H1 (cell line): ENCODE measurements around the gene MACF1. TPM values are rescaled to one million over a fixed set of nuclear protein-coding genes. Genes with fewer than 3 reads are reported as not detected.

Experiments
- CTCF ChIA-PET: fragments of 300-600 bp; sonication (Branson Sonifier 250); formaldehyde crosslinking; loops from one replicate; lab custom pipeline; 2021; ENCODE audit not compliant: partially characterized antibody; lab: Charles Lee
- POLR2A ChIA-PET: fragments of 300-600 bp; sonication (Branson Sonifier 250); formaldehyde crosslinking; loops from one replicate; lab custom pipeline; 2021; ENCODE audit warnings: inconsistent platforms; ENCODE audit not compliant: partially characterized antibody; lab: Charles Lee
- DNase-seq, 2 experiments: peaks; one replicate each; pipeline versions ENCODE4 v3.0.0 to v3.0.0-alpha.2; 2010 to 2022; ENCODE audit warnings: low spot score in 2 of 2, low read depth in 1 of 2, mixed read lengths in 1 of 2
- FAIRE-seq: peaks from 2 replicates; lab custom pipeline; 2011; peaks lifted over from hg19 to GRCh38; lab: Jason Lieb, UNC
- H2AFZ ChIP-seq: 2 replicates; pipeline ENCODE4 v1.8.1; 2012; ENCODE audit warnings: low read length, inconsistent platforms
- H2AK5ac ChIP-seq: 2 replicates; pipeline ENCODE4 v1.6.1; 2013; ENCODE audit warnings: low read depth, low read length
- H2BK120ac ChIP-seq: replicated peaks from 2 replicates; pipeline ENCODE3; 2013; ENCODE audit warnings: low read depth, low read length, inconsistent platforms
- H2BK12ac ChIP-seq: 2 replicates; pipeline ENCODE4 v1.6.1; 2013; ENCODE audit warnings: low read depth, low read length
- H2BK15ac ChIP-seq: 2 replicates; pipeline ENCODE4 v1.6.1; 2013; ENCODE audit warnings: low read length
- H2BK20ac ChIP-seq: 2 replicates; pipeline ENCODE4 v1.6.1; 2013; ENCODE audit warnings: low read length
- H2BK5ac ChIP-seq: 2 replicates; pipeline ENCODE4 v1.6.1; 2013; ENCODE audit warnings: low read depth, low read length
- H3K14ac ChIP-seq: 2 replicates; pipeline ENCODE4 v1.6.1; 2013; ENCODE audit warnings: inconsistent platforms; ENCODE audit not compliant: insufficient read length
- H3K18ac ChIP-seq: 2 replicates; pipeline ENCODE4 v1.6.1; 2013; ENCODE audit warnings: low read length; ENCODE audit errors: extremely low read depth
- H3K23ac ChIP-seq: 2 replicates; pipeline ENCODE4 v1.6.1; 2013; ENCODE audit warnings: inconsistent platforms; ENCODE audit not compliant: insufficient read length
- H3K23me2 ChIP-seq: 2 replicates; pipeline ENCODE4 v1.6.1; 2013; ENCODE audit warnings: low read depth, low read length
- H3K27ac ChIP-seq: 2 replicates; pipeline ENCODE4 v1.6.1; 2011; ENCODE audit warnings: low read depth, low read length, inconsistent platforms
- H3K27me3 ChIP-seq, 4 experiments: replicated peaks in 1 of 4; 1 replicate in 1 of 4; 2 replicates in 3 of 4; pipeline versions ENCODE4 v1.6.1 to v1.8.1; 2011 to 2013; ENCODE audit warnings: low read length in 3 of 4, mild to moderate bottlenecking in 3 of 4, inconsistent platforms in 2 of 4, mixed read lengths in 2 of 4, moderate library complexity in 1 of 4; ENCODE audit not compliant: control insufficient read depth in 3 of 4, insufficient read depth in 3 of 4; ENCODE audit errors: extremely low read depth in 1 of 4
- H3K36me3 ChIP-seq, 4 experiments: 2 replicates each; pipeline versions ENCODE4 v1.6.1 to v1.8.1; 2011 to 2013; ENCODE audit warnings: mild to moderate bottlenecking in 4 of 4, low read length in 3 of 4, moderate library complexity in 2 of 4, control low read depth in 1 of 4, inconsistent platforms in 1 of 4; ENCODE audit not compliant: insufficient read depth in 4 of 4, control insufficient read depth in 2 of 4
- H3K4ac ChIP-seq: replicated peaks from 2 replicates; pipeline ENCODE3; 2013; ENCODE audit warnings: low read length, low read depth, mixed read lengths, inconsistent platforms; ENCODE audit not compliant: insufficient read length
- H3K4me1 ChIP-seq, 4 experiments: replicated peaks in 1 of 4; 1 replicate in 1 of 4; 2 replicates in 3 of 4; pipeline versions ENCODE4 v1.6.1 to v1.8.1; 2011 to 2013; ENCODE audit warnings: low read length in 3 of 4, inconsistent platforms in 2 of 4, mixed read lengths in 1 of 4; ENCODE audit not compliant: insufficient read depth in 4 of 4, control insufficient read depth in 3 of 4
- H3K4me2 ChIP-seq, 2 experiments: 2 replicates each; pipeline versions ENCODE4 v1.6.1 to v1.8.1; 2011 to 2013; ENCODE audit warnings: low read depth in 2 of 2, low read length in 2 of 2, control low read depth in 1 of 2, inconsistent platforms in 1 of 2, mild to moderate bottlenecking in 1 of 2; ENCODE audit not compliant: insufficient read depth in 1 of 2
- H3K4me3 ChIP-seq, 4 experiments: fragments of 200-600, 300-600 bp in 1 of 4; sonication (generic), shearing (Covaris generic), sonication (Bioruptor Twin) in 1 of 4; 2 replicates each; pipeline versions ENCODE4 v1.5.1 to v1.8.1; 2011 to 2016; ENCODE audit warnings: low read length in 4 of 4, low read depth in 3 of 4, control low read depth in 2 of 4, inconsistent platforms in 2 of 4, mild to moderate bottlenecking in 2 of 4, mixed read lengths in 1 of 4, moderate library complexity in 1 of 4; ENCODE audit not compliant: insufficient read depth in 2 of 4; ENCODE audit errors: extremely low read depth in 1 of 4
- H3K56ac ChIP-seq: replicated peaks from 2 replicates; pipeline ENCODE3; 2013; ENCODE audit warnings: low read depth, mild to moderate bottlenecking, mixed read lengths, low read length, inconsistent platforms; ENCODE audit not compliant: insufficient read length
- H3K79me1 ChIP-seq: 2 replicates; pipeline ENCODE4 v1.6.1; 2013; ENCODE audit warnings: low read depth, low read length, control low read depth
- H3K79me2 ChIP-seq, 2 experiments: 2 replicates each; pipeline versions ENCODE4 v1.6.1 to v1.8.1; 2012 to 2013; ENCODE audit warnings: low read length in 2 of 2, mild to moderate bottlenecking in 2 of 2, inconsistent platforms in 1 of 2; ENCODE audit not compliant: insufficient read depth in 2 of 2, control insufficient read depth in 1 of 2
- H3K9ac ChIP-seq, 4 experiments: replicated peaks in 1 of 4; 1 replicate in 1 of 4; 2 replicates in 3 of 4; pipeline versions ENCODE4 v1.6.1 to v1.8.1; 2011 to 2013; ENCODE audit warnings: low read depth in 3 of 4, low read length in 3 of 4, control low read depth in 2 of 4, mild to moderate bottlenecking in 2 of 4, moderate library complexity in 2 of 4, inconsistent platforms in 1 of 4; ENCODE audit errors: extremely low read depth in 1 of 4
- H3K9me3 ChIP-seq, 2 experiments: 2 replicates each; pipeline versions ENCODE4 v1.6.1 to v1.8.1; 2012 to 2013; ENCODE audit warnings: mild to moderate bottlenecking in 2 of 2, moderate library complexity in 2 of 2, control low read depth in 1 of 2, inconsistent platforms in 1 of 2, low read depth in 1 of 2, low read length in 1 of 2, mixed read lengths in 1 of 2; ENCODE audit not compliant: insufficient read depth in 2 of 2
- H4K20me1 ChIP-seq, 2 experiments: replicated peaks in 1 of 2; 2 replicates each; pipeline versions ENCODE3 to v1.8.1; 2011 to 2013; ENCODE audit warnings: inconsistent platforms in 2 of 2, low read length in 2 of 2, mild to moderate bottlenecking in 1 of 2; ENCODE audit not compliant: insufficient read depth in 2 of 2, control insufficient read depth in 1 of 2
- H4K5ac ChIP-seq: 2 replicates; pipeline ENCODE4 v1.6.1; 2013; ENCODE audit warnings: low read length, low read depth, mixed read lengths, inconsistent platforms; ENCODE audit not compliant: insufficient read length
- H4K8ac ChIP-seq: 2 replicates; pipeline ENCODE4 v1.8.0; 2013; ENCODE audit warnings: mild to moderate bottlenecking, moderate library complexity, low read length, inconsistent platforms; ENCODE audit not compliant: insufficient read depth; ENCODE audit errors: extremely low read depth
- H4K91ac ChIP-seq: replicated peaks from 2 replicates; pipeline ENCODE3; 2013; ENCODE audit warnings: low read length, mixed read lengths, inconsistent platforms; ENCODE audit not compliant: insufficient read length
- CEBPB ChIP-seq: IDR thresholded peaks from 2 replicates; pipeline ENCODE4 v1.6.1; 2012; ENCODE audit warnings: low read depth, low read length
- CHD1 ChIP-seq: IDR thresholded peaks from 2 replicates; pipeline ENCODE4 v1.6.1; 2012; ENCODE audit warnings: low read depth, low read length, improper control_type of control experiment
- CHD2 ChIP-seq: IDR thresholded peaks from 2 replicates; pipeline ENCODE4 v1.6.1; 2012; ENCODE audit warnings: low read length, improper control_type of control experiment
- HDAC2 ChIP-seq, 2 experiments: fragments of 300-600 bp in 1 of 2; sonication (generic) in 1 of 2; IDR thresholded peaks; 2 replicates each; pipeline ENCODE4 v1.6.1; 2011 to 2012; ENCODE audit warnings: low read depth in 2 of 2, low read length in 2 of 2, mild to moderate bottlenecking in 2 of 2, moderate library complexity in 2 of 2, borderline replicate concordance in 1 of 2, inconsistent platforms in 1 of 2
- MAFK ChIP-seq: IDR thresholded peaks from 2 replicates; pipeline ENCODE4 v1.6.1; 2012; ENCODE audit warnings: low read depth, mild to moderate bottlenecking, improper control_type of control experiment, low read length
- POLR2A ChIP-seq, 2 experiments: IDR thresholded peaks; 1 replicate in 1 of 2; 2 replicates in 1 of 2; pipeline ENCODE4 v1.6.1; 2011; ENCODE audit warnings: low read depth in 2 of 2, low read length in 2 of 2, mild to moderate bottlenecking in 2 of 2; ENCODE audit errors: control extremely low read depth in 1 of 2
- SIN3A ChIP-seq, 2 experiments: IDR thresholded peaks in 1 of 2; conservative IDR thresholded peaks in 1 of 2; 2 replicates each; pipeline ENCODE4 v1.6.1; 2011 to 2012; ENCODE audit warnings: low read length in 2 of 2, improper control_type of control experiment in 1 of 2, low read depth in 1 of 2, mild to moderate bottlenecking in 1 of 2
- TBP ChIP-seq: IDR thresholded peaks from 2 replicates; pipeline ENCODE4 v1.6.1; 2011; ENCODE audit warnings: low read depth, low read length, improper control_type of control experiment
- WGBS, 2 experiments: shearing (Covaris generic) in 1 of 2; methylation state at CpG; one replicate each; pipeline versions ENCODE4 v1.1.6 to v1.1.7; 2013 to 2015; ENCODE audit warnings: low lambda C conversion rate in 2 of 2, mixed read lengths in 2 of 2, inconsistent platforms in 1 of 2, low coverage in 1 of 2, missing lambda C conversion rate in 1 of 2; ENCODE audit not compliant: insufficient replicate concordance in 2 of 2, insufficient coverage in 1 of 2, insufficient read length in 1 of 2; ENCODE audit errors: extremely low coverage in 1 of 2, missing lambda C conversion rate in 1 of 2; 5-methylcytosine and 5-hydroxymethylcytosine counted together
- polyA plus RNA-seq, 7 experiments: library from polyadenylated mRNA; depleted of rRNA in 3 of 7; stranded (reverse) in 5 of 7; unstranded in 2 of 7; fragments of >200 nt in 5 of 7; fragments of 200-250 nt in 2 of 7; gene quantifications; 1 replicate in 5 of 7; 2 replicates in 1 of 7; 4 replicates in 1 of 7; pipeline versions ENCODE4 v1.2.1 to v1.2.3, GENCODE V29; 2011 to 2013; ENCODE audit warnings: missing spikeins in 2 of 7, mixed read lengths in 2 of 7
- total RNA-seq: library from RNA; stranded (reverse); fragmentation: NEBNext Ultra II Directional; extraction: Animal tissue kit (Norgen Biotek cat#: 25700); gene quantifications from 2 replicates; pipeline ENCODE4 v1.2.1, GENCODE V29; 2021

MACF1 gene
- total and polyA plus RNA-seq, 2 of the 8 experiments (the other 6 are each of a cell fraction or from before 2014, with no cell fraction given): 59.8 to 285 TPM

GRCh38 chr1:39393645-39394044, 189.2 kb downstream of the MACF1 start:
- Histone ChIP-seq H3K4me3 (no peak overlapping the region), H4K20me1 (peaks cover 0 to 2% of the 10 kb centered on the region in 2 experiments)
- POLR2A ChIA-PET: interaction anchor here (1.2 kb wide), 1 partner anchor 20 kb away, joined by 4 read pairs; no protein-coding TSS in a partner anchor

More at GRCh38 chr1:39393645-39394044, 189.2 kb downstream of the MACF1 start:
- Histone ChIP-seq H2BK5ac (no peak overlapping the region), H3K14ac (no peak overlapping the region), H3K23ac (no peak overlapping the region), H3K27ac (no peak overlapping the region), H2BK15ac (no peak overlapping the region), H3K18ac (no peak overlapping the region), H3K79me1 (peaks cover 9% of the 10 kb centered on the region; the same call in 1 of the 2 replicates), H3K27me3 (no peaks in the 10 kb centered on the region), H3K79me2 (peaks cover 0 to 56% of the 10 kb centered on the region in 2 experiments; a peak in 2 of 4 replicates), H3K4ac (no peak overlapping the region), H3K4me2 (no peak overlapping the region), H3K36me3 (peaks cover 0 to 13% (median 8%) of the 10 kb centered on the region in 4 experiments; a peak in 4 of 8 replicates), H2AFZ (no peak overlapping the region), H3K9ac (no peak overlapping the region), H2BK12ac (no peak overlapping the region), H2BK20ac (no peak overlapping the region), H3K56ac (no peak overlapping the region), H2BK120ac (no peak overlapping the region), H3K4me1 (peaks cover 3 to 16% (median 8%) of the 10 kb centered on the region in 4 experiments; a peak in 5 of 7 replicates), H2AK5ac (no peak overlapping the region), H3K23me2 (no peaks in the 10 kb centered on the region; the same call in 1 of the 2 replicates), H4K8ac (no peak overlapping the region), H4K5ac (no peak overlapping the region), H3K9me3 (no peaks in the 10 kb centered on the region), H4K91ac (no peak overlapping the region)
- no peak for DNase-seq
- no peak for TF ChIP-seq MAFK
- no peak for TF ChIP-seq HDAC2 (IDR thresholded peaks at IDR 0.05; ENCODE audit: borderline replicate concordance in 1 of 2, low read depth in 2 of 2, low read length in 2 of 2)
- TF ChIP-seq CHD1: no peak
- no peak for TF ChIP-seq CHD2
- TF ChIP-seq SIN3A (conservative IDR thresholded peaks at IDR 0.05 in 1 of 2, IDR thresholded peaks at IDR 0.05 in 1 of 2; ENCODE audit: low read depth in 1 of 2, low read length in 2 of 2): no peak
- TF ChIP-seq POLR2A (IDR thresholded peaks at IDR 0.05; ENCODE audit: control extremely low read depth in 1 of 2, low read depth in 2 of 2, low read length in 2 of 2): no peak
- no peak for TF ChIP-seq TBP
- TF ChIP-seq CEBPB: no peak
- WGBS, 2 experiments: 86% methylated on average over 11 of the region's 11 CpGs; no CpG with 5 or more reads in 1 of the 2 experiments
- CTCF ChIA-PET: interaction anchor here (0.8 to 1.5 kb wide), 2 partner anchors 13 to 105 kb away, joined by 3 read pairs; no protein-coding TSS in a partner anchor
- no peak for FAIRE-seq
